Mucosa of rectum (tissue), 2 donors: ENCODE data around the gene SLC4A1.

ENCODE experiments used
- H3K27ac ChIP-seq, 2 donors: one replicate each; pipeline ENCODE4 v1.7.0; 2013; ENCODE audit warnings: inconsistent platforms in 2 of 2, low read depth in 2 of 2, low read length in 2 of 2
- H3K27me3 ChIP-seq, 2 donors: one replicate each; pipeline ENCODE4 v1.7.0; 2013; ENCODE audit warnings: low read length in 2 of 2; ENCODE audit not compliant: control insufficient read depth in 2 of 2, insufficient read depth in 2 of 2
- H3K36me3 ChIP-seq, 2 donors: one replicate each; pipeline ENCODE4 v1.7.0; 2013; ENCODE audit warnings: low read length in 2 of 2; ENCODE audit not compliant: control insufficient read depth in 2 of 2, insufficient read depth in 2 of 2
- H3K4me1 ChIP-seq, 2 donors: one replicate each; pipeline ENCODE4 v1.7.0; 2013; ENCODE audit warnings: low read length in 2 of 2, mild to moderate bottlenecking in 1 of 2; ENCODE audit not compliant: control insufficient read depth in 2 of 2, insufficient read depth in 2 of 2
- H3K4me3 ChIP-seq, 2 donors: one replicate each; pipeline ENCODE4 v1.7.0; 2013; ENCODE audit warnings: low read length in 2 of 2
- H3K9ac ChIP-seq, 2 donors: one replicate each; pipeline ENCODE4 v1.7.0; 2013; ENCODE audit warnings: low read length in 2 of 2, low read depth in 1 of 2, mild to moderate bottlenecking in 1 of 2
- H3K9me3 ChIP-seq, 2 donors: one replicate each; pipeline ENCODE4 v1.7.0; 2013; ENCODE audit warnings: low read length in 2 of 2; ENCODE audit not compliant: control insufficient read depth in 2 of 2
- donor health status: healthy.
- donor health status: Normal muscosa, but diverticular disease.

SLC4A1 gene

GRCh38 chr17:44199553-44200477 is 68.1 kb downstream of the SLC4A1 start, which contains the start of gene ATXN7L3:
ATXN7L3 (minus strand) TSS chr17:44199884; CDS start chr17:44198070, 1,814 bp downstream.
- H3K4me3 ChIP-seq, result peak within 1 kb of the TSS; percentile 85 to 90
- no peaks in the 10 kb centered on the region for H3K9me3 ChIP-seq
- no peaks in the 10 kb centered on the region for H3K27me3 ChIP-seq
- H3K4me1 ChIP-seq, result peaks cover 21 to 26% of the 10 kb centered on the region in 2 donors
- H3K27ac ChIP-seq, result peak within 1 kb of the TSS; percentile 94 to 97
- H3K9ac ChIP-seq, result peak within 1 kb of the TSS; percentile 95 to 96
- H3K36me3 ChIP-seq, result peaks cover 21% of the 10 kb centered on the region in 2 donors

- H3K4me1 ChIP-seq, result peaks cover 20 to 21% of the 10 kb centered on the region in 2 donors
- H3K4me3 ChIP-seq, result peak overlapping the region; percentile 77 to 82
- H3K9me3 ChIP-seq, result no peaks in the 10 kb centered on the region
- peak overlapping the region; percentile 94 to 97 for H3K27ac ChIP-seq
- H3K27me3 ChIP-seq, result no peaks in the 10 kb centered on the region
- peaks cover 30% of the 10 kb centered on the region in 2 donors for H3K36me3 ChIP-seq
- peak overlapping the region; percentile 89 for H3K9ac ChIP-seq
Measured at GRCh38 chr17:44198721-44199552, 69.0 kb downstream of the SLC4A1 start.
